ENCODE data around the gene AP1M1.

Gene AP1M1

GRCh38 chr19:16207490-16208025, 9.8 kb downstream of the AP1M1 start:
- DNase-seq (ENCODE audit: low read depth in 2 of 2) = no peak

GRCh38 chr19:16208064-16208759, 10.5 kb downstream of the AP1M1 start:
- DNase-seq (ENCODE audit: low read depth in 2 of 2) = peak in 1 of 2 donors; percentile 12

- no peak for DNase-seq (ENCODE audit: low read depth in 2 of 2)
These were observed 11.3 kb downstream of the AP1M1 start for GRCh38 chr19:16208847-16209665.

- DNase-seq (ENCODE audit: low read depth in 2 of 2) = no peak
These were observed 12.5 kb downstream of the AP1M1 start for GRCh38 chr19:16210168-16210567.

GRCh38 chr19:16213076-16213475, 15.4 kb downstream of the AP1M1 start:
- no peak for DNase-seq (ENCODE audit: low read depth in 2 of 2)

- no peak for DNase-seq (ENCODE audit: low read depth in 2 of 2)
These were observed 19.3 kb downstream of the AP1M1 start for GRCh38 chr19:16216744-16217670.

- no peak for DNase-seq (ENCODE audit: low read depth in 2 of 2)
These were observed 20.2 kb downstream of the AP1M1 start for GRCh38 chr19:16217716-16218451.

GRCh38 chr19:16218851-16219250, 21.1 kb downstream of the AP1M1 start:
- DNase-seq (ENCODE audit: low read depth in 2 of 2) = no peak

- no peak for DNase-seq (ENCODE audit: low read depth in 2 of 2)
These were observed 25.1 kb downstream of the AP1M1 start for GRCh38 chr19:16222806-16223205.

GRCh38 chr19:16223746-16224145, 26.0 kb downstream of the AP1M1 start:
- no peak for DNase-seq (ENCODE audit: low read depth in 2 of 2)

- DNase-seq (ENCODE audit: low read depth in 2 of 2) = no peak
These were observed 26.8 kb downstream of the AP1M1 start for GRCh38 chr19:16224293-16225045.

- no peak for DNase-seq (ENCODE audit: low read depth in 2 of 2)
These were observed 27.8 kb downstream of the AP1M1 start for GRCh38 chr19:16225279-16226183.

- DNase-seq (ENCODE audit: low read depth in 2 of 2) = no peak
These were observed 28.5 kb downstream of the AP1M1 start for GRCh38 chr19:16226184-16226591.

- DNase-seq (ENCODE audit: low read depth in 2 of 2) = no peak
These were observed 29.4 kb downstream of the AP1M1 start for GRCh38 chr19:16226878-16227836.

- no peak for DNase-seq (ENCODE audit: low read depth in 2 of 2)
These were observed 30.3 kb downstream of the AP1M1 start for GRCh38 chr19:16227837-16228636.

GRCh38 chr19:16228637-16229321, 31.1 kb downstream of the AP1M1 start:
- DNase-seq (ENCODE audit: low read depth in 2 of 2) = no peak

GRCh38 chr19:16229322-16229641, 31.6 kb downstream of the AP1M1 start:
- DNase-seq (ENCODE audit: low read depth in 2 of 2) = no peak
